ENCODE data around the gene NPHP1. TPM values are rescaled to one million over a fixed set of nuclear protein-coding genes. Genes with fewer than 3 reads are reported as not detected.
"Not testable (repeated sequence)": the region's sequence is repeated elsewhere in the genome, so short reads cannot be mapped to it uniquely, and the experiment has no call there.

NPHP1 gene
- polyA plus RNA-seq, 1 experiment: 5.4 TPM

DNA sequence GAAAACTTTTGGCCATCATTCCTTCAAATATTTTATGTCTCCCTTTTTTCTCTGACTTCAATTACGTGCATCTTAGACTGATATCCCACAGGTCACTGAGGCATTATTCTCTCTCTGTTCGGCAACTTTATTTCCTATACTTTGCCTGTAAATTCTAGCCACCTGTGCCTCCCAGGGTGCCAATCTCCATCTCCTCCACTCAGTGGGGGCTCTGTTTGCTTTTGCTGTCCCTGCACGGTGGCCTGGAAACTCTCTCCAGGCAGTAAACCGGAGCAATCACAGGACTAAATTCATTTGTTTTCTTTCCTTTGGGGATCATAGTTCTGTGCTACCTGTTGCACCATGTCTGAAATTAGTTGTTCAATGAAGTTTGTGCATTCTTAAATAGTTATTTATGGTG lies 17.1 kb upstream of the NPHP1 start:
- Histone ChIP-seq H3K27me3 (ENCODE audit: control insufficient read depth, insufficient read depth, low read length) (peaks cover 24% of the 10 kb centered on the region), H3K27ac (ENCODE audit: low read depth, low read length) (no peak overlapping the region), H3K9me3 (ENCODE audit: control insufficient read depth, insufficient read depth, low read length) (no peaks in the 10 kb centered on the region), H3K4me3 (ENCODE audit: low read depth, low read length) (no peak overlapping the region)
- ChIA-PET POLR2A (no interaction called here), CTCF (no interaction called here)
- no peak for TF ChIP-seq CTCF (IDR thresholded peaks at IDR 0.05; ENCODE audit: low read depth, low read length)
- no peak for DNase-seq (ENCODE audit: low read depth, low spot score)

DNA sequence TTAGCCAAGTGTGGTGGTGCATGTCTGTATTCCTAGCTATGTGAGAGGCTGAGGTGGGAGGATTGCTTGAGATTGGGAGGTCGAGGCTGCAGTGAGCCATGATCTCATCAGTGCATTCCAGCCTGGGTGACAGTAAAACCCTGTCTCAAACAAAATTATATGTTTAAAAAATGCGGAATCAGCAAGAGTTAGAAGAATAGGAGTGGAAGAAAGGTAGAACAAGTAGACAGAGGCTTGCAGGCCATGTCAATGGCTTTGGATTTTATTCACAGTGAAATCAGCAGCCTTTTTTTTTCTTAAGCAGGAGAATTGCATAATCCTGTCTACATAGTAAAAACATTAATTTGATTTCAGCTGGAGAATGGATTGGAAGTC lies 15.4 kb upstream of the NPHP1 start:
- H3K27ac ChIP-seq (ENCODE audit: low read depth, low read length): no peak overlapping the region
- H3K9me3 ChIP-seq (ENCODE audit: control insufficient read depth, insufficient read depth, low read length): no peaks in the 10 kb centered on the region
- no peak for DNase-seq (ENCODE audit: low read depth, low spot score)
- TF ChIP-seq CTCF (IDR thresholded peaks at IDR 0.05; ENCODE audit: low read depth, low read length): no peak
- H3K27me3 ChIP-seq (ENCODE audit: control insufficient read depth, insufficient read depth, low read length): peaks cover 27% of the 10 kb centered on the region
- no peak overlapping the region for H3K4me3 ChIP-seq (ENCODE audit: low read depth, low read length)
- CTCF ChIA-PET: no interaction called here
- POLR2A ChIA-PET: no interaction called here

DNA sequence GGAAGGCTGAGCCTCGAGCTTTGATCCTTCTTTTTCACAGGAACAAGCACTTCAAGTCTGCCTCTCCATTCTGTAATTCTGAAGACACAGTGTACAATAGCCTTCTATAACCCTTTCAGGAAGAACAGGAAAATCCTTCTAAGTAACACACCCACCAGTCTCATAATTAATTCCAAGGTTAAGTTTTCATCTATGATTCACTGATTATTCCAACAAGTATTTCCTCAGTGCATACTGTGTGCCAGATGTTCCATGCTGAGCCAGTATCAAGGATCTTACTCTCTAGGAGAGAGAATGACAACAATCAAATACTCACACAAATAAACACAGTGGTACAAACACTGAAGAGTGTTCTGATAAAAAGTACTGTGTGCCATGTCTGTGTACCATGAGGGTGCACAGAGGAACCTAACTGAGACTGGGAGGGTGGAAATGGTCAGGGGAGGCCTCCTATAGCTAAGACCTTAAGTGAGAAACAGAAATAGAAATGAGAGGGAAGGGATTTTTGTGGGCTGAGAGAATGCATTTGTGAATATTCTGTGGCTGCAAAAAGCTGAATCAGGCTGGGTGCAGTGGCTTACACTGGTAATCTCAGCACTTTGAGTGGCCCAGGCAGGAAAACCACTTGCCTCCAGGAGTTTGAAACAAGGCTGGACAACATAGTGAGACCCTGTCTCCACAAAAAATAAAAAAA lies 14.8 kb upstream of the NPHP1 start:
- Histone ChIP-seq H3K9me3 (ENCODE audit: control insufficient read depth, insufficient read depth, low read length) (no peaks in the 10 kb centered on the region), H3K4me3 (ENCODE audit: low read depth, low read length) (no peak overlapping the region), H3K27ac (ENCODE audit: low read depth, low read length) (peak overlapping the region; percentile 12), H3K27me3 (ENCODE audit: control insufficient read depth, insufficient read depth, low read length) (peaks cover 30% of the 10 kb centered on the region)
- no peak for DNase-seq (ENCODE audit: low read depth, low spot score)
- TF ChIP-seq CTCF (IDR thresholded peaks at IDR 0.05; ENCODE audit: low read depth, low read length): no peak
- ChIA-PET CTCF (no interaction called here), POLR2A (no interaction called here)

- H3K9me3 ChIP-seq (ENCODE audit: control insufficient read depth, insufficient read depth, low read length); CTCF ChIA-PET; DNase-seq (ENCODE audit: low read depth, low spot score); H3K4me3 ChIP-seq (ENCODE audit: low read depth, low read length); H3K27ac ChIP-seq (ENCODE audit: low read depth, low read length); POLR2A ChIA-PET: not testable (repeated sequence)
- H3K27me3 ChIP-seq (ENCODE audit: control insufficient read depth, insufficient read depth, low read length): peaks cover 36% of the 10 kb centered on the region
Observed at GRCh38 chr2:110218889-110219288, 14.1 kb upstream of the NPHP1 start.

GRCh38 chr2:110216803-110217202 lies 12.0 kb upstream of the NPHP1 start:
- H3K27me3 ChIP-seq (ENCODE audit: control insufficient read depth, insufficient read depth, low read length): peaks cover 27% of the 10 kb centered on the region
- TF ChIP-seq CTCF (IDR thresholded peaks at IDR 0.05; ENCODE audit: low read depth, low read length): no peak
- no peak for DNase-seq (ENCODE audit: low read depth, low spot score)
- peaks cover 4% of the 10 kb centered on the region for H3K9me3 ChIP-seq (ENCODE audit: control insufficient read depth, insufficient read depth, low read length)
- H3K4me3 ChIP-seq (ENCODE audit: low read depth, low read length): no peak overlapping the region
- H3K27ac ChIP-seq (ENCODE audit: low read depth, low read length): no peak overlapping the region
- CTCF ChIA-PET: no interaction called here
- POLR2A ChIA-PET: no interaction called here

- ChIA-PET CTCF (no interaction called here), POLR2A (no interaction called here)
- no peak overlapping the region for H3K4me3 ChIP-seq (ENCODE audit: low read depth, low read length)
- TF ChIP-seq CTCF (IDR thresholded peaks at IDR 0.05; ENCODE audit: low read depth, low read length): no peak
- DNase-seq (ENCODE audit: low read depth, low spot score): no peak
- no peak overlapping the region for H3K27ac ChIP-seq (ENCODE audit: low read depth, low read length)
- peaks cover 27% of the 10 kb centered on the region for H3K27me3 ChIP-seq (ENCODE audit: control insufficient read depth, insufficient read depth, low read length)
- peaks cover 4% of the 10 kb centered on the region for H3K9me3 ChIP-seq (ENCODE audit: control insufficient read depth, insufficient read depth, low read length)
Observed at GRCh38 chr2:110216199-110216598, 11.4 kb upstream of the NPHP1 start.

Measured in AG04450 (cell line).